H9 (cell line): Measurements from ENCODE around the gene HCFC1. TPM values are rescaled to one million over a fixed set of nuclear protein-coding genes. Genes with fewer than 3 reads are reported as not detected.

Experiments used
- DNase-seq: peaks from one replicate; pipeline ENCODE4 v3.0.0-alpha.2; 2017
- H2AFZ ChIP-seq: one replicate; pipeline ENCODE4 v1.6.1; 2013; ENCODE audit warnings: mild to moderate bottlenecking, low read length, control low read depth, moderate library complexity
- H2AK5ac ChIP-seq: 2 replicates; pipeline ENCODE4 v1.6.1; 2013; ENCODE audit warnings: low read length, control low read depth, mixed read lengths; ENCODE audit not compliant: insufficient read length
- H2BK120ac ChIP-seq: one replicate; pipeline ENCODE4 v1.6.1; 2013; ENCODE audit warnings: low read depth, mild to moderate bottlenecking, low read length, control low read depth, inconsistent platforms; ENCODE audit not compliant: poor library complexity, severe bottlenecking
- H2BK12ac ChIP-seq: 2 replicates; pipeline ENCODE4 v1.6.1; 2013; ENCODE audit warnings: low read length, control low read depth, mixed read lengths, low read depth; ENCODE audit not compliant: insufficient read length
- H2BK15ac ChIP-seq: 2 replicates; pipeline ENCODE4 v1.6.1; 2013; ENCODE audit warnings: low read depth, low read length, control low read depth
- H2BK20ac ChIP-seq: one replicate; pipeline ENCODE4 v1.6.1; 2013; ENCODE audit warnings: low read depth, mild to moderate bottlenecking, low read length, control low read depth, inconsistent platforms; ENCODE audit not compliant: poor library complexity, severe bottlenecking
- H2BK5ac ChIP-seq: 2 replicates; pipeline ENCODE4 v1.6.1; 2013; ENCODE audit warnings: low read length, control low read depth, mixed read lengths; ENCODE audit not compliant: insufficient read length
- H3K14ac ChIP-seq: 2 replicates; pipeline ENCODE4 v1.6.1; 2013; ENCODE audit warnings: low read length, control low read depth; ENCODE audit not compliant: insufficient read depth
- H3K18ac ChIP-seq: 2 replicates; pipeline ENCODE4 v1.6.1; 2013; ENCODE audit warnings: low read depth, mild to moderate bottlenecking, mixed read lengths, low read length, control low read depth; ENCODE audit not compliant: insufficient read length
- H3K23ac ChIP-seq: 2 replicates; pipeline ENCODE4 v1.6.1; 2013; ENCODE audit warnings: low read length, control low read depth, mixed read lengths, low read depth; ENCODE audit not compliant: insufficient read length
- H3K23me2 ChIP-seq: 2 replicates; pipeline ENCODE4 v1.6.1; 2013; ENCODE audit warnings: low read depth, mild to moderate bottlenecking, mixed read lengths, low read length, control low read depth; ENCODE audit not compliant: insufficient read length, poor library complexity, severe bottlenecking
- H3K27ac ChIP-seq: 2 replicates; pipeline ENCODE4 v1.5.1; 2013; ENCODE audit warnings: low read length, control low read depth, mixed read lengths, low read depth; ENCODE audit not compliant: insufficient read length
- H3K27me3 ChIP-seq: 2 replicates; pipeline ENCODE4 v1.6.1; 2013; ENCODE audit warnings: low read length, control low read depth, inconsistent platforms; ENCODE audit not compliant: insufficient read depth
- H3K4ac ChIP-seq: 2 replicates; pipeline ENCODE4 v1.6.1; 2013; ENCODE audit warnings: low read depth, mild to moderate bottlenecking, control low read depth, inconsistent platforms, low read length, moderate library complexity
- H3K4me1 ChIP-seq: 2 replicates; pipeline ENCODE4 v1.6.1; 2013; ENCODE audit warnings: low read length, control low read depth, inconsistent platforms; ENCODE audit not compliant: insufficient read depth
- H3K4me2 ChIP-seq: 2 replicates; pipeline ENCODE4 v1.6.1; 2013; ENCODE audit warnings: low read length, control low read depth, mixed read lengths; ENCODE audit not compliant: insufficient read length, insufficient read depth
- H3K56ac ChIP-seq: 2 replicates; pipeline ENCODE4 v1.6.1; 2013; ENCODE audit warnings: low read depth, mild to moderate bottlenecking, mixed read lengths, low read length, control low read depth; ENCODE audit not compliant: insufficient read length
- H3K79me1 ChIP-seq: 2 replicates; pipeline ENCODE4 v1.6.1; 2013; ENCODE audit warnings: low read depth, mild to moderate bottlenecking, moderate library complexity, low read length, control low read depth, inconsistent platforms; ENCODE audit not compliant: insufficient read depth, poor library complexity, severe bottlenecking
- H3K79me2 ChIP-seq: 2 replicates; pipeline ENCODE4 v1.6.1; 2013; ENCODE audit warnings: low read length, control low read depth, inconsistent platforms; ENCODE audit not compliant: insufficient read depth
- H3K9ac ChIP-seq: 2 replicates; pipeline ENCODE4 v1.6.1; 2013; ENCODE audit warnings: low read length, control low read depth, mixed read lengths; ENCODE audit not compliant: insufficient read length; ENCODE audit errors: extremely low read depth
- H3K9me3 ChIP-seq: one replicate; pipeline ENCODE4 v1.6.1; 2013; ENCODE audit warnings: low read depth, low read length, inconsistent platforms; ENCODE audit not compliant: control insufficient read depth
- H3T11ph ChIP-seq: one replicate; pipeline ENCODE4 v1.6.1; 2013; ENCODE audit warnings: mild to moderate bottlenecking, low read length, control low read depth, inconsistent platforms
- H4K20me1 ChIP-seq: one replicate; pipeline ENCODE4 v1.6.1; 2013; ENCODE audit not compliant: control insufficient read depth, insufficient read length, insufficient read depth
- H4K5ac ChIP-seq: 2 replicates; pipeline ENCODE4 v1.6.1; 2013; ENCODE audit warnings: low read depth, mild to moderate bottlenecking, mixed read lengths, low read length, control low read depth; ENCODE audit not compliant: insufficient read length
- H4K8ac ChIP-seq: replicated peaks from 2 replicates; pipeline ENCODE4 v1.6.1; 2013; ENCODE audit warnings: low read length, control low read depth, mixed read lengths, low read depth; ENCODE audit not compliant: insufficient read length
- H4K91ac ChIP-seq: 2 replicates; pipeline ENCODE4 v1.6.1; 2013; ENCODE audit warnings: low read depth, mild to moderate bottlenecking, moderate library complexity, mixed read lengths, low read length, control low read depth; ENCODE audit not compliant: insufficient read length
- H3K27ac Mint-ChIP-seq, 3 experiments: 2 replicates in 2 of 3; 3 replicates in 1 of 3; pipeline ENCODE4 v1.8.0; 2020 to 2021; ENCODE audit warnings: mixed read lengths in 3 of 3, mild to moderate bottlenecking in 1 of 3, moderate library complexity in 1 of 3
- H3K27me3 Mint-ChIP-seq: 2 replicates; pipeline ENCODE4 v1.8.0; 2021; ENCODE audit warnings: low read depth, mild to moderate bottlenecking, moderate library complexity, mixed read lengths
- H3K36me3 Mint-ChIP-seq, 3 experiments: 2 replicates in 2 of 3; 3 replicates in 1 of 3; pipeline ENCODE4 v1.8.0; 2020 to 2021; ENCODE audit warnings: low read depth in 3 of 3, mixed read lengths in 3 of 3; ENCODE audit not compliant: insufficient read depth in 1 of 3
- H3K4me1 Mint-ChIP-seq, 2 experiments: 2 replicates each; pipeline ENCODE4 v1.8.0; 2020; ENCODE audit warnings: mixed read lengths in 2 of 2
- H3K4me3 Mint-ChIP-seq, 2 experiments: 2 replicates in 1 of 2; 3 replicates in 1 of 2; pipeline ENCODE4 v1.8.0; 2020 to 2021; ENCODE audit warnings: mild to moderate bottlenecking in 2 of 2, mixed read lengths in 2 of 2, moderate library complexity in 1 of 2
- H3K9me3 Mint-ChIP-seq, 2 experiments: 2 replicates in 1 of 2; 3 replicates in 1 of 2; pipeline ENCODE4 v1.8.0; 2020; ENCODE audit warnings: mild to moderate bottlenecking in 2 of 2, mixed read lengths in 2 of 2, moderate library complexity in 1 of 2
- WGBS: extraction: QIAGEN DNeasy Blood & Tissue Kit; methylation state at CpG from one replicate; pipeline ENCODE4 v1.1.7; 2013; ENCODE audit warnings: missing lambda C conversion rate, low lambda C conversion rate, mixed read lengths; ENCODE audit not compliant: insufficient read length; ENCODE audit errors: extremely low coverage; 5-methylcytosine and 5-hydroxymethylcytosine counted together
- total RNA-seq: library from RNA; stranded (reverse); gene quantifications from 2 replicates; pipeline ENCODE4 v1.2.1, GENCODE V29; 2021
- TF ChIP-seq, protein P1 (sequence below): fragments of 200-600 bp; sonication (generic); conservative IDR thresholded peaks from 3 replicates; pipeline ENCODE4 v1.8.0; 2021; ENCODE audit warnings: antibody characterized with exemption, mild to moderate bottlenecking

The HCFC1 gene
- total RNA-seq, 1 experiment from 2014 or later, result 144 TPM

GRCh38 chrX:154013001-154013421, 41.4 kb upstream of the HCFC1 start:
- Histone ChIP-seq H2BK120ac (no peak overlapping the region), H3K23ac (no peak overlapping the region), H4K20me1 (peaks cover 5% of the 10 kb centered on the region), H3K18ac (no peak overlapping the region), H2AFZ (no peak overlapping the region), H3K9me3 (no peaks in the 10 kb centered on the region), H4K91ac (no peak overlapping the region), H4K8ac (no peak overlapping the region), H3K14ac (no peak overlapping the region), H2BK12ac (no peak overlapping the region), H3K4me1 (no peaks in the 10 kb centered on the region), H2BK15ac (no peak overlapping the region), H3K4ac (no peak overlapping the region), H3K4me2 (no peak overlapping the region), H3K27ac (no peak overlapping the region), H3K79me1 (no peaks in the 10 kb centered on the region), H3K9ac (no peak overlapping the region), H3T11ph (no peak overlapping the region), H2AK5ac (no peak overlapping the region), H3K23me2 (no peaks in the 10 kb centered on the region), H2BK5ac (no peak overlapping the region), H3K79me2 (no peaks in the 10 kb centered on the region), H3K56ac (no peak overlapping the region), H3K27me3 (no peaks in the 10 kb centered on the region), H4K5ac (no peak overlapping the region), H2BK20ac (no peak overlapping the region)
- TF ChIP-seq, protein P1, sequence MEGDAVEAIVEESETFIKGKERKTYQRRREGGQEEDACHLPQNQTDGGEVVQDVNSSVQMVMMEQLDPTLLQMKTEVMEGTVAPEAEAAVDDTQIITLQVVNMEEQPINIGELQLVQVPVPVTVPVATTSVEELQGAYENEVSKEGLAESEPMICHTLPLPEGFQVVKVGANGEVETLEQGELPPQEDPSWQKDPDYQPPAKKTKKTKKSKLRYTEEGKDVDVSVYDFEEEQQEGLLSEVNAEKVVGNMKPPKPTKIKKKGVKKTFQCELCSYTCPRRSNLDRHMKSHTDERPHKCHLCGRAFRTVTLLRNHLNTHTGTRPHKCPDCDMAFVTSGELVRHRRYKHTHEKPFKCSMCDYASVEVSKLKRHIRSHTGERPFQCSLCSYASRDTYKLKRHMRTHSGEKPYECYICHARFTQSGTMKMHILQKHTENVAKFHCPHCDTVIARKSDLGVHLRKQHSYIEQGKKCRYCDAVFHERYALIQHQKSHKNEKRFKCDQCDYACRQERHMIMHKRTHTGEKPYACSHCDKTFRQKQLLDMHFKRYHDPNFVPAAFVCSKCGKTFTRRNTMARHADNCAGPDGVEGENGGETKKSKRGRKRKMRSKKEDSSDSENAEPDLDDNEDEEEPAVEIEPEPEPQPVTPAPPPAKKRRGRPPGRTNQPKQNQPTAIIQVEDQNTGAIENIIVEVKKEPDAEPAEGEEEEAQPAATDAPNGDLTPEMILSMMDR, result no peak
- H3K36me3 Mint-ChIP-seq, result peaks cover 10 to 66% (median 28%) of the 10 kb centered on the region in 3 experiments; a peak in 6 of 7 replicates
- H3K27me3 Mint-ChIP-seq, result no peaks in the 10 kb centered on the region
- no peak overlapping the region for H3K27ac Mint-ChIP-seq
- no peak for DNase-seq
- H3K4me3 Mint-ChIP-seq, result no peak overlapping the region
- no CpG with 5 or more reads among the region's 17 CpGs for WGBS
- peaks cover 59 to 68% of the 10 kb centered on the region in 2 experiments for H3K9me3 Mint-ChIP-seq
- peaks cover 1 to 10% of the 10 kb centered on the region in 2 experiments; a peak in 3 of 4 replicates for H3K4me1 Mint-ChIP-seq
